ENCODE data around the gene UNC45B. TPM values are rescaled to one million over a fixed set of nuclear protein-coding genes. Genes with fewer than 3 reads are reported as not detected.

The UNC45B gene
- total and polyA plus RNA-seq, 2 donors (not counting 3 experiments of a cell fraction or from before 2014, with no cell fraction given) = not detected

- intact Hi-C loops (cut with micrococcal nuclease) (no loop called here), dilution Hi-C loops (cut with MboI; ENCODE audit: extremely low pct_ligation_motif_present, low sequenced_read_pairs) (no loop called here)
- Histone ChIP-seq H3K4me2 (ENCODE audit: insufficient read depth, low read length) (no peak overlapping the region), H3K9me3 (replicated peaks; ENCODE audit: control insufficient read depth, insufficient read depth, low read length) (no peaks in the 10 kb centered on the region), H3K36me3 (ENCODE audit: control insufficient read depth in 2 of 2, extremely low read depth in 1 of 2, insufficient read depth in 2 of 2, low read length in 2 of 2) (no peaks in the 10 kb centered on the region), H3K4me1 (ENCODE audit: control insufficient read depth, extremely low read depth, insufficient read depth, low read length) (no peaks in the 10 kb centered on the region), H3K79me2 (ENCODE audit: control insufficient read depth, insufficient read depth, low read length) (no peaks in the 10 kb centered on the region), H3K27ac (ENCODE audit: insufficient read depth, low read depth, low read length) (no peak overlapping the region), H4K20me1 (replicated peaks; ENCODE audit: control insufficient read depth, extremely low read depth, insufficient read depth, low read length) (no peaks in the 10 kb centered on the region), H3K27me3 (ENCODE audit: control insufficient read depth in 2 of 2, insufficient read depth in 2 of 2, low read length in 2 of 2) (peaks cover 4 to 11% of the 10 kb centered on the region in 2 experiments), H3K9me1 (replicated peaks; ENCODE audit: control insufficient read depth, extremely low read depth, insufficient read depth, low read length) (no peaks in the 10 kb centered on the region), H2AFZ (ENCODE audit: low read depth, low read length) (no peak overlapping the region), H3K9ac (replicated peaks; ENCODE audit: extremely low read depth, insufficient read depth, low read length) (no peak overlapping the region), H3K4me3 (replicated peaks in 1 of 3; ENCODE audit: insufficient read depth in 1 of 3, low read depth in 1 of 3, low read length in 3 of 3) (no peak overlapping the region)
- ChIA-PET POLR2A (no interaction called here), CTCF (interaction anchor here (1.1 to 3.9 kb wide), 2 partner anchors 8 to 377 kb away, joined by 4 to 15 read pairs; no protein-coding TSS in a partner anchor)
- no peak for DNase-seq (ENCODE audit: low read depth, low spot score)
- FAIRE-seq = no peak
- BruUV-seq (replicated peaks) = no TSS peak
- no peak for TF ChIP-seq POLR2AphosphoS5 (IDR thresholded peaks at IDR 0.05; ENCODE audit: insufficient read depth, low read depth, low read length)
- no peak for TF ChIP-seq CTCF (IDR thresholded peaks at IDR 0.05; ENCODE audit: extremely low read depth in 1 of 2, insufficient read depth in 1 of 2, low read depth in 1 of 2, low read length in 2 of 2)
- no peak for TF ChIP-seq POLR2A (IDR thresholded peaks at IDR 0.05; ENCODE audit: low read depth, low read length)
- no peak for TF ChIP-seq FOS (IDR thresholded peaks at IDR 0.05; ENCODE audit: borderline replicate concordance, insufficient read depth, low read length)
These were observed 15.1 kb downstream of the UNC45B start for GRCh38 chr17:35162755-35163154.

GRCh38 chr17:35163886-35164285, 16.3 kb downstream of the UNC45B start:
- H3K79me2 ChIP-seq (ENCODE audit: control insufficient read depth, insufficient read depth, low read length) = no peaks in the 10 kb centered on the region
- FAIRE-seq (no peak), DNase-seq (ENCODE audit: low read depth, low spot score) (no peak)
- no peak overlapping the region for H3K27ac ChIP-seq (ENCODE audit: insufficient read depth, low read depth, low read length)
- CTCF ChIA-PET = interaction anchor here (3.9 kb wide), 1 partner anchor 376 kb away, joined by 15 read pairs; no protein-coding TSS in a partner anchor
- H3K27me3 ChIP-seq (ENCODE audit: control insufficient read depth in 2 of 2, insufficient read depth in 2 of 2, low read length in 2 of 2) = peaks cover 2 to 7% of the 10 kb centered on the region in 2 experiments
- H3K9ac ChIP-seq (replicated peaks; ENCODE audit: extremely low read depth, insufficient read depth, low read length) = no peak overlapping the region
- H3K36me3 ChIP-seq (ENCODE audit: control insufficient read depth in 2 of 2, extremely low read depth in 1 of 2, insufficient read depth in 2 of 2, low read length in 2 of 2) = no peaks in the 10 kb centered on the region
- intact Hi-C loops (cut with micrococcal nuclease) (no loop called here), dilution Hi-C loops (cut with MboI; ENCODE audit: extremely low pct_ligation_motif_present, low sequenced_read_pairs) (no loop called here)
- TF ChIP-seq POLR2A (IDR thresholded peaks at IDR 0.05; ENCODE audit: low read depth, low read length) (no peak), GATA2 (IDR thresholded peaks at IDR 0.05; ENCODE audit: insufficient read depth, insufficient read length, low read depth, low read length) (no peak)
- H2AFZ ChIP-seq (ENCODE audit: low read depth, low read length) = no peak overlapping the region
- H3K9me1 ChIP-seq (replicated peaks; ENCODE audit: control insufficient read depth, extremely low read depth, insufficient read depth, low read length) = no peaks in the 10 kb centered on the region
- H3K9me3 ChIP-seq (replicated peaks; ENCODE audit: control insufficient read depth, insufficient read depth, low read length) = no peaks in the 10 kb centered on the region
- no peaks in the 10 kb centered on the region for H4K20me1 ChIP-seq (replicated peaks; ENCODE audit: control insufficient read depth, extremely low read depth, insufficient read depth, low read length)
- no peak overlapping the region for H3K4me2 ChIP-seq (ENCODE audit: insufficient read depth, low read length)
- no TSS peak for BruUV-seq (replicated peaks)
- H3K4me3 ChIP-seq (replicated peaks in 1 of 3; ENCODE audit: insufficient read depth in 1 of 3, low read depth in 1 of 3, low read length in 3 of 3) = no peak overlapping the region
- POLR2A ChIA-PET = no interaction called here
- H3K4me1 ChIP-seq (ENCODE audit: control insufficient read depth, extremely low read depth, insufficient read depth, low read length) = no peaks in the 10 kb centered on the region

All from endothelial cell of umbilical vein (primary cell).